HEK293T (cell line): Measurements from ENCODE around the gene PPP1CC.
A peak's percentile ranks its signal among the peaks of the same experiment; 100 is the strongest.

Experiments used
- CTCF ChIA-PET: fragments of 350-600 bp; formaldehyde crosslinking; extraction: SDS; loops from one replicate; lab custom pipeline; 2021; ENCODE audit warnings: antibody characterized with exemption, inconsistent platforms; lab: Yijun Ruan, JAX
- POLR2A ChIA-PET: fragments of 350-600 bp; formaldehyde crosslinking; extraction: SDS; loops from one replicate; lab custom pipeline; 2020; ENCODE audit warnings: antibody characterized with exemption, inconsistent platforms; lab: Yijun Ruan, JAX
- DNase-seq: peaks from one replicate; pipeline ENCODE4 v3.0.0; 2012; ENCODE audit warnings: mixed read lengths; ENCODE audit errors: extremely low spot score
- ARNT ChIP-seq: fragments of 450-650 bp; IDR thresholded peaks from 2 replicates; pipeline ENCODE4 v1.6.1; 2017; ENCODE audit warnings: mild to moderate bottlenecking
- BHLHE40 ChIP-seq: fragments of 450-650 bp; IDR thresholded peaks from 2 replicates; pipeline ENCODE4 v1.6.1; 2016; ENCODE audit warnings: mild to moderate bottlenecking, moderate library complexity, borderline replicate concordance
- CTBP1 ChIP-seq: fragments of 450-650 bp; IDR thresholded peaks from 2 replicates; pipeline ENCODE4 v1.6.1; 2016; ENCODE audit warnings: borderline replicate concordance
- ELF4 ChIP-seq: fragments of 450-650 bp; IDR thresholded peaks from 2 replicates; pipeline ENCODE4 v1.6.1; 2017; ENCODE audit warnings: antibody characterized with exemption
- FOXA1 ChIP-seq: fragments of 450-650 bp; IDR thresholded peaks from 2 replicates; pipeline ENCODE4 v1.6.1; 2016; ENCODE audit warnings: mild to moderate bottlenecking
- FOXK2 ChIP-seq: fragments of 450-650 bp; IDR thresholded peaks from 2 replicates; pipeline ENCODE4 v1.6.1; 2016; ENCODE audit warnings: mild to moderate bottlenecking
- FOXM1 ChIP-seq: fragments of 450-650 bp; IDR thresholded peaks from 2 replicates; pipeline ENCODE4 v1.6.1; 2017; ENCODE audit warnings: mild to moderate bottlenecking, borderline replicate concordance
- HDGF ChIP-seq: fragments of 450-650 bp; IDR thresholded peaks from 2 replicates; pipeline ENCODE4 v1.6.1; 2017; ENCODE audit warnings: antibody characterized with exemption, borderline replicate concordance
- L3MBTL2 ChIP-seq: fragments of 450-650 bp; conservative IDR thresholded peaks from 2 replicates; pipeline ENCODE4 v1.6.1; 2016; ENCODE audit warnings: mild to moderate bottlenecking
- LEF1 ChIP-seq: fragments of 450-650 bp; IDR thresholded peaks from 2 replicates; pipeline ENCODE4 v1.6.1; 2017; ENCODE audit warnings: mild to moderate bottlenecking, borderline replicate concordance
- NFRKB ChIP-seq: fragments of 450-650 bp; IDR thresholded peaks from 2 replicates; pipeline ENCODE4 v1.6.1; 2016; ENCODE audit warnings: mild to moderate bottlenecking, moderate library complexity
- PKNOX1 ChIP-seq: fragments of 450-650 bp; IDR thresholded peaks from 2 replicates; pipeline ENCODE4 v1.6.1; 2016
- SP1 ChIP-seq: fragments of 450-650 bp; IDR thresholded peaks from 2 replicates; pipeline ENCODE4 v1.6.1; 2017
- SUZ12 ChIP-seq: fragments of 450-650 bp; IDR thresholded peaks from 2 replicates; pipeline ENCODE4 v1.6.1; 2016; ENCODE audit warnings: mild to moderate bottlenecking
- TARDBP ChIP-seq: fragments of 450-650 bp; IDR thresholded peaks from 2 replicates; pipeline ENCODE4 v1.6.1; 2016
- ZNF384 ChIP-seq: fragments of 450-650 bp; IDR thresholded peaks from 2 replicates; pipeline ENCODE4 v1.6.1; 2016

Gene PPP1CC

GRCh38 chr12:110762891-110763290, 20.2 kb upstream of the PPP1CC start:
- no peak for TF ChIP-seq LEF1
- no peak for TF ChIP-seq FOXK2
- no peak for TF ChIP-seq BHLHE40
- TF ChIP-seq ELF4, result no peak
- TF ChIP-seq PKNOX1, result no peak
- TF ChIP-seq NFRKB, result no peak
- TF ChIP-seq HDGF, result no peak
- no peak for TF ChIP-seq ARNT
- CTCF ChIA-PET, result no interaction called here
- POLR2A ChIA-PET, result no interaction called here
- peak; percentile 25 for DNase-seq

GRCh38 chr12:110760204-110760609, 17.5 kb upstream of the PPP1CC start:
- POLR2A ChIA-PET, result no interaction called here
- TF ChIP-seq ARNT (no peak), PKNOX1 (no peak), SUZ12 (no peak), FOXK2 (no peak), LEF1 (no peak), CTBP1 (no peak), ELF4 (no peak), HDGF (no peak), BHLHE40 (no peak), SP1 (no peak), NFRKB (no peak), ZNF384 (no peak), FOXA1 (no peak), FOXM1 (no peak)
- no peak for DNase-seq
- CTCF ChIA-PET, result no interaction called here

GRCh38 chr12:110758922-110759321, 16.2 kb upstream of the PPP1CC start:
- no peak for DNase-seq
- ChIA-PET CTCF (no interaction called here), POLR2A (no interaction called here)
- no peak for TF ChIP-seq ZNF384
- no peak for TF ChIP-seq NFRKB
- TF ChIP-seq HDGF, result no peak
- 0 out of 2 replicates have a peak, but pooled peaks have one; percentile 6 for TF ChIP-seq PKNOX1
- TF ChIP-seq L3MBTL2, result no peak

DNA sequence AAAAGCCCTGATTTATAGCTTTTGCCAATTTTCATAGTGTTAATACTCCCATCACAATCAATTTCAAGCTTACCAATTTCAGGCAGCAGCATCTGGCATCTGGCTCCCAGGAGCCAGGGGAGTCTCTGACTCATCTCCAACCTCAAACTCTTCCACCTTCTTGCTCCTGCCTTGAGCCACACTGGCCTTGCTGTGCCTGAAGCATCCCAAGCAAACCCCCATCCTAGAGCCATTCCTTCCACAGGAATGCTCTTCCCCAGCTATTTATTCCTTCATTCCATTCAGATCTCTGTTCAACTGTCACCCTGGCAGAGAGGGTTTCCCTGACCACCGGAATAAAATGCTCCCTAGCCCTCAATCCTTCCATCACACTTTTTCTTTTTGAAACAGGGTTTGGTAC, 13.9 kb upstream of the PPP1CC start:
- CTCF ChIA-PET, result no interaction called here
- DNase-seq, result no peak
- POLR2A ChIA-PET, result interaction anchor here (2.2 kb wide), 1 partner anchor 14 kb away, joined by 5 read pairs; the partner anchor contains the start of gene PPP1CC
- TF ChIP-seq BHLHE40 (no peak), NFRKB (no peak), LEF1 (no peak), ELF4 (no peak), FOXM1 (no peak), SP1 (no peak)

GRCh38 chr12:110754101-110754793, 11.6 kb upstream of the PPP1CC start:
- DNase-seq, result no peak
- POLR2A ChIA-PET, result interaction anchor here (2.0 kb wide), 1 partner anchor 11 kb away, joined by 7 read pairs; the partner anchor contains the start of gene PPP1CC
- TF ChIP-seq CTBP1 (no peak), HDGF (no peak)
- CTCF ChIA-PET, result no interaction called here

DNA sequence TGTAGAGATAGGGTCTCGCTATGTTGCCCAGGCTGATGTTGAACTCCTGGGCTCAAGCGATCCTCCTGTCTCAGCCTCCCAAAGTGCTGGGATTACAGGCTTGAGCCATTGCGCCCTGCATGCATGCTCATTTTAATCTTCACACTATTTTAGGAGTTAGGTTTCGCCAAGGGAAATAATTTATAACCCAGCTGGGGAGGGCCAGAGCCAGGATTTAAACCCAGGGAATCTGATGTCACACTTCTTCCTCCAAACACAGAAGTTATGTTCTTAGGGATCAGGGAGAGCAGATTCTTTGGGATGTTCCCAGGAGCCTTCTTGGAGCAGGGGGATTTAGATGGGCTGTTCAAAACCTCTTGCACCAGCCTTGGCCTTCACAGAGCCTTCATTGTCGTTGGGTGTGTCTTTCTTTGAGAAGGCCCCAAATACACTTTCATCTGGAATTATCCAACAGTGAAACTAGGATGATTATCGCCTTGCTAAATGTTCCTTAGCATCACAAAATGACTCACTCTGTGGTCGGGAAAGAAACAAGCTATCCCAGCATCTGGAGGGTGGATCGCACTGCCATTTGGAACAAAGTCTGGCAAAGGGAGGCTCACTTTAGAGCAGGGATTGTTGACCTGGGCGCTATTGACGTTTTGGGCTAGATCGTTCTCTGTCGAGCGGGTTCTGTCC, 8.2 kb upstream of the PPP1CC start:
- ChIA-PET CTCF (no interaction called here), POLR2A (no interaction called here)
- DNase-seq, result no peak
- TF ChIP-seq PKNOX1 (no peak), BHLHE40 (no peak), FOXA1 (no peak), LEF1 (no peak), L3MBTL2 (no peak), HDGF (no peak), TARDBP (no peak), SP1 (no peak), FOXM1 (no peak), ZNF384 (no peak)
